GM12875 (cell line): ENCODE data around the gene PPP1R16B.

Experiments used
- H3K4me3 ChIP-seq: one replicate; pipeline ENCODE4 v1.5.1; 2011; ENCODE audit warnings: low read depth, low read length, control low read depth
- CTCF ChIP-seq: IDR thresholded peaks from 2 replicates; pipeline ENCODE4 v1.5.1; 2011; ENCODE audit warnings: low read depth, mild to moderate bottlenecking, control low read depth, inconsistent platforms, low read length, moderate library complexity, borderline replicate concordance; ENCODE audit not compliant: insufficient read depth

The PPP1R16B gene

GRCh38 chr20:38766071-38766470 is 39.4 kb upstream of the PPP1R16B start:
- H3K4me3 ChIP-seq = no peak overlapping the region
- no peak for TF ChIP-seq CTCF

DNA sequence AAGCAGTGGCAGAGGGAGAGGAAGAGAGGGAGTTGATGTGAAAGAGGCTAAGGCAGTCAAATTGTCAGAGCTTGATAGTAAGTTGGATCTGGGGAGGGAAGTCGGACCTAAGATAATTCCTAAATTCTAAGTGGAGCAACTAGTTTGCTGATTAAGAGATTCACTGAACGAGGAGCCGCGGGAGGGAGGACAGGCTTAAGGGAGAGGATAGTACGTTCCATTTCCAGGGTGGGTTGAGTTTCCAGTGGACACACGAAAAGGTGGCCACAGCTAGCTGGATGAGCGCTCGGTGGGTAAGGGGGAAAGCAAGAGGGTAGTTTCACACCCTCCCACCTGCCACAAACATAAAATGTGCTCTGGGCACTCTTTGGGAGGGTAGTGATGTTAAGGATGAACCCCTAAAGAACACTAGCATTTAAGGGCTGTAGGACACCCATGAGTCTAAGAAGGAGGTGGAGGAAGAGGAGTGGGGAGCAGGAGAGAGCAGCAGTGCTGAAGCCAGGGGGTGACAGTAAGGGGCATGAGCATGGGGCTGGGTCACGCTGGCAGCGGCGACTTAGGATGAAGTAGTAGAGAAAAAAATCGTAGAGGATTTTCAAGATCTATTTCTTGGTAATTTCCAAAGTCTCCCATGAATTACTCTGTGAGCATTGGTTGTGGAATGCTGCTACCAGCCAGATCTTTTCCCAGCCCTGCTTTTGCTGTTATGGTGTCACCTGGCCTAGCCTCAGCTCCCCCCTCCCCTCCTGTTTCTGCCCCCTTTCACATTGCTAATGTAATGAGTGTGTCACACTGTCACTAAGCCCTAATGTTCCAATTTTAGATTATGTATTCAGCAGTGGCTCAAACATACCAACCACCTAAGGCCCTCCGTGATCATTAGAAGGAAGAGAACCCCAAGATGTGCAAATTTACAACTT is 35.9 kb upstream of the PPP1R16B start:
- no peak for TF ChIP-seq CTCF
- no peak overlapping the region for H3K4me3 ChIP-seq

DNA sequence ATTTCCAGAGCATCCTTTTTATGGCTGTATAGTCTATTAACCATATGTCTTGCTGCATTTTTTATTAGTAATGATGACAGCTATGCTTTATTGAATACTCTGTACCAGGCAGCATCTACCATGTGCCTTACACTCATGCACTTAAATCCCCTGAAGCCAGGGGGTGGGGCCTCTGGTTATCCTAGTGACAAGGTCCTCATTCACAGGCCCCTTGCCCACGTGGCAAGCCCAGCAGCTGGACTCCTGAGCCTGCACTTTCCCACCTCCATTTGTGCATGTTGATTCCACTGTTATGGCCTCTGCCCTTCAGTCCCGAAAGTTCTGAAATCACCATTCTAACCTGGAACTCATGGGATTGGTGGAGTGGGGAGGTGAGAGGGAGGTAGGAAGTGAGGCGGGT is 35.0 kb upstream of the PPP1R16B start:
- no peak for TF ChIP-seq CTCF
- no peak overlapping the region for H3K4me3 ChIP-seq

- no peak for TF ChIP-seq CTCF
- H3K4me3 ChIP-seq = no peak overlapping the region
Observed at GRCh38 chr20:38770970-38771369, 34.5 kb upstream of the PPP1R16B start.

DNA sequence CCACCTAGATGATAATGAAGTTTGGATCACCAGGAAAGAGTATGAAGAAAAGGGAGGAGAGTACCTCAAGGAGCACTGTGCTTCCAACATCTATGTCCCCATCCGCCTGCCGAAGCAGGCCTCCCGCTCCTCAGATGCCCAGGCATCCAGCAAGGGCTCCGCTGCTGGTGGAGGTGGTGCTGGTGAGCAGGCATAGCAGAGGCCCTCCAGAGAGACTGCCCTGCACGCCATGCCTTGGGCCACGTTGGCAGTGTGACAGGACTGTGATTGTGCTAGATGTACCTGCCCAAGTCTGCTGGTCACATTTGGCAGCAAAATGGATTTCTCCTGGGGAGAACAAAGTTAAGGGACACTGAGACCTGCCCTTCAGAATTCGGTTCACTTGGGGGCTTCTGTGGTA is 33.9 kb upstream of the PPP1R16B start:
- no peak overlapping the region for H3K4me3 ChIP-seq
- no peak for TF ChIP-seq CTCF

- H3K4me3 ChIP-seq = no peak overlapping the region
- TF ChIP-seq CTCF = no peak
Observed at GRCh38 chr20:38774167-38774566, 31.3 kb upstream of the PPP1R16B start.

DNA sequence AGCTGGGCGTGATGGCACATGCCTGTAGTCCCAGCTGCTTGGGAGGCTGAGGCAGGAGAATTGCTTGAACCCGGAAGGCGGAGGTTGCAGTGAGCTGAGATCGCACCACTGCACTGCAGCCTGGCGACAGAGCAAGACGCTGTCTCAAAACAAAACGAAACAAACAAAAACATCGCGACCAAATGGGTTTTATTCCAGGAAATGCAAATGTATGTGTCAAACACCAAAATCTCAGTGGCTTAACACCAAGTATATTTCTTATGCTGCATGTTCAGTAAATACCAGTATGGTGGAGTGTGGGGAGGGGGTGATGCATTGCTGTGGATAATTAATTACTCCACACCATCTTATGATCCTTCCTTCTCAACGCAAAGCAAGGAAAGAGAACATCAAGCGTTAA is 29.1 kb upstream of the PPP1R16B start:
- no peak overlapping the region for H3K4me3 ChIP-seq
- TF ChIP-seq CTCF = no peak
